ENCODE data around the gene CACNA1C. TPM values are rescaled to one million over a fixed set of nuclear protein-coding genes. Genes with fewer than 3 reads are reported as not detected.

CACNA1C gene
- total RNA-seq, 8 experiments from 2014 or later = 0.97 to 36.4 (median 5.1) TPM

GRCh38 chr12:2560356-2560755, 507.6 kb downstream of the CACNA1C start:
- H3K4me3 ChIP-seq = no peak overlapping the region
- ATAC-seq (replicated peaks in 6 of 8) = no peak
- no peak overlapping the region for H3K27ac ChIP-seq
- 75 to 100% (median 92%) methylated on average over 1 to 4 of the region's 4 CpGs; no CpG with 5 or more reads in 2 of the 10 experiments for WGBS, 10 experiments
- H3K4me1 ChIP-seq (replicated peaks in 1 of 2) = no peaks in the 10 kb centered on the region
- in situ Hi-C loops (cut with MboI; ENCODE audit: low pct_unique_long_range_greater_than_20kb in 2 of 9, low sequenced_read_pairs in 9 of 9, unreplicated experiment in 9 of 9) = no loop called here

DNA sequence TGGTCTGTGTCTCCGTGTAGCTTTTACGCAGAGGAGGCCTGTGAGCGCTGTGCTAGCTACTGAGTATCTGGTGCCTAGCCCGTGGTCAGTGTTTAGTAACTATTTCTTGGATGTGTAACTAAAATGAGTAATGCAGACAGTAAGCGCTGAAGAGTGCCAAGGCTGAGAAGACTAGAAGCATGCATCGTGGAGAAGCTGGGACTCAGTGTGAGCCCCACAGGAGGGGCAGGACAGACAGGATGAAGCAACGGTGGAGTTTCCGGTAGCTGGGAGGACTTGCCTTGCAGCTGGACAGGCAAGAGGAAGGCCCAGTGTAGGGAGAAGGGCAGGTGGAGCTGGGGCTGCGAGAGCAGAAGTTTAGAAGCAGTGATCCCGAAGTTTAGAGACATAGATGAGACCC, 508.6 kb downstream of the CACNA1C start:
- Histone ChIP-seq H3K27ac (no peak overlapping the region), H3K4me1 (replicated peaks in 1 of 2) (no peaks in the 10 kb centered on the region), H3K4me3 (no peak overlapping the region)
- 40 to 100% (median 90%) methylated on average over 1 to 9 of the region's 10 CpGs for WGBS, 10 experiments
- in situ Hi-C loops (cut with MboI; ENCODE audit: low pct_unique_long_range_greater_than_20kb in 2 of 9, low sequenced_read_pairs in 9 of 9, unreplicated experiment in 9 of 9) = no loop called here
- ATAC-seq (replicated peaks in 6 of 8) = no peak

DNA sequence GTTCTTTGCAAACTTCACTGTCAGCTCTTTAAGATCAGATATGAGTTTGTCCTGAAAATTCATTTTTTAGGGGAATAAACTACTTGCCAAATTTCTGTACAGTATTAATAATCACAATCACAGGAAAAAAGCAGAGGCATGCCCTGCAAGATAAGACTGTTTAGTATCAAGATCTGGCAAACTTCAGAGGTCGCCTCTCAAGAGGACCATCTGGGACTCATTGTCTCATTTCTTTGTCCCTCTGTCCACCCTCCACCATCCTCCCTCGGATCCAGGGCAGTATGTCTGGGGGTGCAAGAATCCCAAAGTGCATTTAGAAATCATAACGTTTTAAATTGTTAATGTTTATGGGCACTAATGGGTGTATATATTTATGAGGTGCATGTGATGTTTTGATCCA, 509.6 kb downstream of the CACNA1C start:
- ATAC-seq (replicated peaks in 6 of 8) = no peak
- H3K4me3 ChIP-seq = no peak overlapping the region
- no peak overlapping the region for H3K27ac ChIP-seq
- H3K4me1 ChIP-seq (replicated peaks in 1 of 2) = no peaks in the 10 kb centered on the region
- WGBS, 10 experiments = 0 to 100% (median 57%) methylated on average over 1 to 3 of the region's 3 CpGs; no CpG with 5 or more reads in 1 of the 10 experiments
- in situ Hi-C loops (cut with MboI; ENCODE audit: low pct_unique_long_range_greater_than_20kb in 2 of 9, low sequenced_read_pairs in 9 of 9, unreplicated experiment in 9 of 9) = no loop called here

GRCh38 chr12:2563709-2564108, 510.9 kb downstream of the CACNA1C start:
- in situ Hi-C loops (cut with MboI; ENCODE audit: low pct_unique_long_range_greater_than_20kb in 2 of 9, low sequenced_read_pairs in 9 of 9, unreplicated experiment in 9 of 9) = no loop called here
- Histone ChIP-seq H3K4me1 (replicated peaks in 1 of 2) (no peaks in the 10 kb centered on the region), H3K4me3 (no peak overlapping the region), H3K27ac (no peak overlapping the region)
- WGBS, 10 experiments = 50 to 100% (median 96%) methylated on average over 1 to 5 of the region's 6 CpGs; no CpG with 5 or more reads in 5 of the 10 experiments
- peak in 2 of 8 experiments; percentile 29 to 46 for ATAC-seq (replicated peaks in 6 of 8)

DNA sequence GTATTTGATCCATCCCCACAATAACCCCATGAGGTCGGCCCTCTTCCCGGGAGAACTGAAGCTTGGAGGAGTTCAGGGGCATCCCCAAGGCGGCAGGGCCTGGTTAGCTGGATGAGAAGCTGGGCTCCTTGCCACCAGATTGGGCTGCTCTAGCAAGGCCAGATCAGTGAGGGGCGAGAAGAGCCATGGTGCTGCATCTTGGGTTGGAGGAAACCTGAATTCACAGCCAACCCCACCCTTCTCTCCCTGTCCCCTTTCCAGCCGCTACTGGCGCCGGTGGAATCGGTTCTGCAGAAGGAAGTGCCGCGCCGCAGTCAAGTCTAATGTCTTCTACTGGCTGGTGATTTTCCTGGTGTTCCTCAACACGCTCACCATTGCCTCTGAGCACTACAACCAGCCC, 513.4 kb downstream of the CACNA1C start:
- Histone ChIP-seq H3K4me1 (replicated peaks in 1 of 2) (no peaks in the 10 kb centered on the region), H3K4me3 (no peak overlapping the region), H3K27ac (no peak overlapping the region)
- ATAC-seq (replicated peaks in 6 of 8) = no peak
- in situ Hi-C loops (cut with MboI; ENCODE audit: low pct_unique_long_range_greater_than_20kb in 2 of 9, low sequenced_read_pairs in 9 of 9, unreplicated experiment in 9 of 9) = no loop called here
- 62 to 93% (median 82%) methylated on average over 1 to 5 of the region's 12 CpGs; no CpG with 5 or more reads in 3 of the 10 experiments for WGBS, 10 experiments

- Histone ChIP-seq H3K4me1 (replicated peaks in 1 of 2) (no peaks in the 10 kb centered on the region), H3K27ac (no peak overlapping the region), H3K4me3 (no peak overlapping the region)
- 40 to 100% (median 100%) methylated on average over 1 to 2 of the region's 4 CpGs; no CpG with 5 or more reads in 4 of the 10 experiments for WGBS, 10 experiments
- no peak for ATAC-seq (replicated peaks in 6 of 8)
- in situ Hi-C loops (cut with MboI; ENCODE audit: low pct_unique_long_range_greater_than_20kb in 2 of 9, low sequenced_read_pairs in 9 of 9, unreplicated experiment in 9 of 9) = no loop called here
These were observed 514.9 kb downstream of the CACNA1C start for GRCh38 chr12:2567711-2568110.

DNA sequence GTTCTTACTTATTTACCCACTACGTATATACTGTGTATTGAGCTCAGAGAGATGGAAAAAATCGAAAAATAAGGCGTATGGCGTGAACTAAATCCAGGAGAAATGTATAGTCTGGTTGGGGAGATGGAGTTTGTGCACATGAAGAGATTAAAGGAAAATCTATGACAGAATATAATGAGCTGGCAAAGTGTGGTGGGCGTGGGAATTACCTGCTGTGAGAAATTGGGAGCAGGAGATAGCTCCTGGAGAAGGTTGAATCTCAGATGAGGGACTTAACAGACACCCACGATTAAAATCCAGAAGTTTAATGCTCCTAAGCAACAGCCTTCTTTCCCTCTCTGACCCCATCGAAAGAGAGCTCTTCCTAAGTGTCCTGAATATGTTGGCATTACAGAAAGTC, 517.8 kb downstream of the CACNA1C start:
- H3K4me3 ChIP-seq = no peak overlapping the region
- H3K4me1 ChIP-seq (replicated peaks in 1 of 2) = no peaks in the 10 kb centered on the region
- ATAC-seq (replicated peaks in 6 of 8) = no peak
- H3K27ac ChIP-seq = no peak overlapping the region
- 57 to 89% (median 76%) methylated on average over 5 to 7 of the region's 7 CpGs; no CpG with 5 or more reads in 1 of the 10 experiments for WGBS, 10 experiments
- in situ Hi-C loops (cut with MboI; ENCODE audit: low pct_unique_long_range_greater_than_20kb in 2 of 9, low sequenced_read_pairs in 9 of 9, unreplicated experiment in 9 of 9) = no loop called here

DNA sequence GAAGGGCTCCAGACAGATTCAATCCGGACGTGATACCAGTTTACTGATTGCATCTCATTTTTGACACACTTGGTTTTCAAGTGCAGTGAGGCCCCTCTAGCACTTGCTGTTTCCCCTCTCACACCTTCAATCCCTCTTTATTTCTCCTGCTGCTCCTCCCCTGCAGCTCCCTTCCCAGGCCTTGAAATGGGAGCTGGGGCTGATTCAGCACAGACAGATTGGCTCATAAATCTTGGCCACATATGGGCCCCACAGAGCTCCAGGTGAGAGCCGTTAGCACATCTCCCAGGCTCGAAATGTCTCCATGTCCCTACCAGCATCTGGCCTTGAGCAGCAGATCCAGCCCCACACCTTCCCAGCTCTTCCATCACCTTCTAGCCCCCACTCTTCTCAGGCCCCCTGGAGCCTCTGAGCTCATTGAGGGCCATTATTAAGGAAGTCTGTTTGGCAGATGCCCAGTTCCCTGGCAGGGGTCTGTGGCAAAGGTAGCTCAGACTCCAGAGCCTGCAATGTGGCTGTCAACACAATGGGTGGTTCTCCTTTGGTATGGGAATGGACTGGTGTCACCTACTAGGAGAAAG, 521.7 kb downstream of the CACNA1C start:
- in situ Hi-C loops (cut with MboI; ENCODE audit: low pct_unique_long_range_greater_than_20kb in 2 of 9, low sequenced_read_pairs in 9 of 9, unreplicated experiment in 9 of 9) = no loop called here
- WGBS, 10 experiments = 40 to 100% (median 78%) methylated on average over 1 to 3 of the region's 4 CpGs; no CpG with 5 or more reads in 5 of the 10 experiments
- H3K27ac ChIP-seq = no peak overlapping the region
- H3K4me3 ChIP-seq = no peak overlapping the region
- ATAC-seq (replicated peaks in 6 of 8) = no peak
- no peaks in the 10 kb centered on the region for H3K4me1 ChIP-seq (replicated peaks in 1 of 2)

GRCh38 chr12:2575245-2575644, 522.5 kb downstream of the CACNA1C start:
- H3K27ac ChIP-seq = no peak overlapping the region
- no peaks in the 10 kb centered on the region for H3K4me1 ChIP-seq (replicated peaks in 1 of 2)
- in situ Hi-C loops (cut with MboI; ENCODE audit: low pct_unique_long_range_greater_than_20kb in 2 of 9, low sequenced_read_pairs in 9 of 9, unreplicated experiment in 9 of 9) = loop anchor here in 2 of 9 experiments (25.0 kb wide), 1 partner anchor 513 kb away; the partner anchor contains the start of gene CACNA1C (in 2 of the 2)
- no peak for ATAC-seq (replicated peaks in 6 of 8)
- WGBS, 10 experiments = 40 to 89% (median 64%) methylated on average over 1 to 5 of the region's 5 CpGs; no CpG with 5 or more reads in 2 of the 10 experiments
- no peak overlapping the region for H3K4me3 ChIP-seq

- no peak overlapping the region for H3K27ac ChIP-seq
- no peaks in the 10 kb centered on the region for H3K4me1 ChIP-seq (replicated peaks in 1 of 2)
- in situ Hi-C loops (cut with MboI; ENCODE audit: low pct_unique_long_range_greater_than_20kb in 2 of 9, low sequenced_read_pairs in 9 of 9, unreplicated experiment in 9 of 9) = loop anchor here in 2 of 9 experiments (25.0 kb wide), 1 partner anchor 516 kb away; the partner anchor contains the start of gene CACNA1C (in 2 of the 2)
- 90 to 100% (median 91%) methylated on average over 1 to 6 of the region's 9 CpGs; no CpG with 5 or more reads in 7 of the 10 experiments for WGBS, 10 experiments
- no peak for ATAC-seq (replicated peaks in 6 of 8)
- H3K4me3 ChIP-seq = no peak overlapping the region
These were observed 525.4 kb downstream of the CACNA1C start for GRCh38 chr12:2578211-2578610.

- H3K4me1 ChIP-seq (replicated peaks in 1 of 2) = no peaks in the 10 kb centered on the region
- in situ Hi-C loops (cut with MboI; ENCODE audit: low pct_unique_long_range_greater_than_20kb in 2 of 9, low sequenced_read_pairs in 9 of 9, unreplicated experiment in 9 of 9) = loop anchor here in 2 of 9 experiments (25.0 kb wide), 1 partner anchor 516 kb away; the partner anchor contains the start of gene CACNA1C (in 2 of the 2)
- no peak overlapping the region for H3K27ac ChIP-seq
- 60 to 100% (median 92%) methylated on average over 1 to 3 of the region's 6 CpGs; no CpG with 5 or more reads in 6 of the 10 experiments for WGBS, 10 experiments
- no peak overlapping the region for H3K4me3 ChIP-seq
- no peak for ATAC-seq (replicated peaks in 6 of 8)
These were observed 526.0 kb downstream of the CACNA1C start for GRCh38 chr12:2578772-2579171.

GRCh38 chr12:2580821-2581220, 528.0 kb downstream of the CACNA1C start:
- Histone ChIP-seq H3K4me1 (replicated peaks in 1 of 2) (no peaks in the 10 kb centered on the region), H3K27ac (no peak overlapping the region), H3K4me3 (no peak overlapping the region)
- in situ Hi-C loops (cut with MboI; ENCODE audit: low pct_unique_long_range_greater_than_20kb in 2 of 9, low sequenced_read_pairs in 9 of 9, unreplicated experiment in 9 of 9) = loop anchor here in 2 of 9 experiments (25.0 kb wide), 1 partner anchor 519 kb away; the partner anchor contains the start of gene CACNA1C (in 2 of the 2)
- no peak for ATAC-seq (replicated peaks in 6 of 8)
- 43 to 83% (median 60%) methylated on average over 1 to 3 of the region's 3 CpGs; no CpG with 5 or more reads in 4 of the 10 experiments for WGBS, 10 experiments

GRCh38 chr12:2581293-2582045, 528.7 kb downstream of the CACNA1C start:
- Histone ChIP-seq H3K27ac (no peak overlapping the region), H3K4me1 (replicated peaks in 1 of 2) (no peaks in the 10 kb centered on the region), H3K4me3 (no peak overlapping the region)
- WGBS, 10 experiments = 66 to 100% (median 86%) methylated on average over 1 to 8 of the region's 15 CpGs; no CpG with 5 or more reads in 4 of the 10 experiments
- no peak for ATAC-seq (replicated peaks in 6 of 8)
- in situ Hi-C loops (cut with MboI; ENCODE audit: low pct_unique_long_range_greater_than_20kb in 2 of 9, low sequenced_read_pairs in 9 of 9, unreplicated experiment in 9 of 9) = loop anchor here in 2 of 9 experiments (25.0 kb wide), 1 partner anchor 519 kb away; the partner anchor contains the start of gene CACNA1C (in 2 of the 2)
